Pancreas (tissue), 10 donors: Measurements from ENCODE around the gene SFPQ. TPM values are rescaled to one million over a fixed set of nuclear protein-coding genes. Genes with fewer than 3 reads are reported as not detected.

Source experiments
- ATAC-seq, 4 donors: fragments of 200-7000 bp; cut with Tn5 transposase; one replicate each; pipeline versions ENCODE4 v1.8.0 to v1.9.1; 2020; ENCODE audit warnings: mild to moderate bottlenecking in 4 of 4, moderate library complexity in 4 of 4
- DNase-seq, 6 donors: peaks; one replicate each; pipeline ENCODE4 v3.0.0-alpha.2; 2020
- FAIRE-seq: peaks from 2 replicates; lab custom pipeline; 2012; peaks lifted over from hg19 to GRCh38; lab: Jason Lieb, UNC
- H3K27ac ChIP-seq, 4 donors: fragments of 200-600 bp; sonication (generic); 1 replicate in 3 of 4; 2 replicates in 1 of 4; pipeline versions ENCODE4 v1.5.0 to v1.8.0; 2020
- H3K27me3 ChIP-seq, 4 donors: fragments of 200-600 bp; one replicate each; pipeline ENCODE4 v1.8.0; 2021
- H3K36me3 ChIP-seq, 3 donors: fragments of 200-600 bp; sonication (generic) in 1 of 3; one replicate each; pipeline versions ENCODE4 v1.5.0 to v1.8.0; 2020 to 2021
- H3K4me1 ChIP-seq, 3 donors: fragments of 200-600 bp; one replicate each; pipeline ENCODE4 v1.8.0; 2021
- H3K4me3 ChIP-seq, 4 donors: fragments of 200-600 bp; sonication (generic) in 2 of 4; one replicate each; pipeline versions ENCODE4 v1.5.0 to v1.8.0; 2020 to 2021
- H3K9me3 ChIP-seq, 4 donors: fragments of 200-600 bp; one replicate each; pipeline ENCODE4 v1.8.0; 2021
- WGBS, 2 donors: extraction: QIAGEN DNeasy Blood & Tissue Kit; methylation state at CpG; one replicate each; pipeline ENCODE4 v1.1.7; 2013; 5-methylcytosine and 5-hydroxymethylcytosine counted together
- intact Hi-C, 3 donors: fragments of 100-400 bp; cut with DNase I; formaldehyde crosslinking; loops; one replicate each; pipeline versions ENCODE4 v1.11.1 to v1.14.2; 2022
- polyA plus RNA-seq, 2 donors: library from polyadenylated mRNA; stranded (reverse); fragments of 200-250 nt; gene quantifications; one replicate each; pipeline ENCODE4 v1.2.3, GENCODE V29; 2013
- total RNA-seq, 6 donors: library from RNA; stranded (reverse); fragmentation: NEBNext Ultra II Directional in 4 of 6; extraction: Animal tissue kit (Norgen Biotek cat#: 25700) in 4 of 6; gene quantifications; one replicate each; pipeline versions ENCODE4 v1.2.1 to v1.2.4, GENCODE V29; 2021 to 2023
- TF ChIP-seq, protein P1 (sequence below), 4 donors: fragments of 200-600 bp; sonication (generic) in 3 of 4; IDR thresholded peaks; one replicate each; pipeline versions ENCODE4 v1.5.0 to v1.8.0; 2021; ENCODE audit warnings: antibody characterized with exemption in 4 of 4
- donor health status: healthy with polysubstance abuse.
- donor health status: DM: no; HTN: no; CAD: no; lungs with moderate emphysema.
- donor health status: DM: no; HTN: no; CAD: no.
- donor health status: control.
- donor health status: control.
- donor health status: Bipolar disorder and iron deficiency.
- donor health status: DM: yes; HTN: yes; CAD: no.
- donor health status: DM: no; HTN: no; CAD: no.
- donor health status: DM: no; HTN: no; CAD: no.
- donor health status: DM: yes; HTN: yes; CAD: no.

Gene SFPQ
- total and polyA plus RNA-seq, 8 donors = 63.4 to 267 (median 98.2) TPM

DNA sequence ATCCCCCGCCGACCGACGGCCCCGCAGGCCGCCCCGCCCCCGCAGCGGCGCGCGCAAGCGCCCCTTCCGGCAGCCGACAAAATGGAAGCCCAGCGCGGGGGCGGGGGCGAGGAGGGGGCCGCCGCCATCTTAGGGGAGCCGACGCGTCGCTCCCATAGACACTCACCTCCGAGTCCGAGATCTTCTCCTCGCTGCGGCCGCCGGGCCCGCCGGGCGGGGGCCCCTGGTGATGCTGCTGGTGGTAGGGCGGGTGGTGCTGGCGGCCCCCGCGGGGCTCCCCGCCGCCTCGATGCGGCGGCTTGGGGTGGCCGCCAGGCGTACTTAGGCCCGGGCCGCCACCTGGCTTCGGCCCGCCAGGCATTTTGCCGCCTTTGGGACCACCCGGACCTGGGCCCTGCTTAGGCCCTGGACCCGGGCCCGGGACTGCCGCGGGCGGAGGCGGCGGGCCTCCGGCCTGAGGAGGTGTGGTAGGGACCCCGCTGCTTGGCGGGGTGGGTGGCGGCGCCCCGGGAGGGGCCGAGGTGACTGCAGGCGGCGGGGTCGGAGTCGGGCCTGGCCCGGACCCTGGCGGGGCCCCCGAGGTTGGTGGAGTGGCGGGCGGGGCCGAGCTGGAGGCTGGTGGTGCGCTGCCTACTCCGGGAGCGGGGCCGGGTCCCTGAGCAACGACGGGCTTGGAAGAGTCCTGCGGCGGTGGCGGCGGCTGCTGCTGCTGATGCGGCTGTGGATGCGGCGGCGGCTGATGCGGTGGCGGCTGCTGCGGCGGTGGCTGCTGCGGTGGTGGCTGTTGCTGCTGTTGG is 691 bp downstream of the SFPQ start:
- intact Hi-C loops = loop anchor here in 1 of 3 donors (10.0 kb wide), 1 partner anchor 103 kb away; no protein-coding TSS in a partner anchor
- peak overlapping the region; percentile 99 to 100 (median 100) for H3K4me3 ChIP-seq
- WGBS, 2 donors = 1% methylated on average over 32 to 94 of the region's 94 CpGs
- peak overlapping the region; percentile 96 to 99 (median 97) for H3K27ac ChIP-seq
- H3K9me3 ChIP-seq = no peaks in the 10 kb centered on the region
- peaks cover 18 to 37% (median 31%) of the 10 kb centered on the region in 3 donors for H3K4me1 ChIP-seq
- peak; percentile 67 to 83 (median 76) for ATAC-seq
- TF ChIP-seq, protein P1, sequence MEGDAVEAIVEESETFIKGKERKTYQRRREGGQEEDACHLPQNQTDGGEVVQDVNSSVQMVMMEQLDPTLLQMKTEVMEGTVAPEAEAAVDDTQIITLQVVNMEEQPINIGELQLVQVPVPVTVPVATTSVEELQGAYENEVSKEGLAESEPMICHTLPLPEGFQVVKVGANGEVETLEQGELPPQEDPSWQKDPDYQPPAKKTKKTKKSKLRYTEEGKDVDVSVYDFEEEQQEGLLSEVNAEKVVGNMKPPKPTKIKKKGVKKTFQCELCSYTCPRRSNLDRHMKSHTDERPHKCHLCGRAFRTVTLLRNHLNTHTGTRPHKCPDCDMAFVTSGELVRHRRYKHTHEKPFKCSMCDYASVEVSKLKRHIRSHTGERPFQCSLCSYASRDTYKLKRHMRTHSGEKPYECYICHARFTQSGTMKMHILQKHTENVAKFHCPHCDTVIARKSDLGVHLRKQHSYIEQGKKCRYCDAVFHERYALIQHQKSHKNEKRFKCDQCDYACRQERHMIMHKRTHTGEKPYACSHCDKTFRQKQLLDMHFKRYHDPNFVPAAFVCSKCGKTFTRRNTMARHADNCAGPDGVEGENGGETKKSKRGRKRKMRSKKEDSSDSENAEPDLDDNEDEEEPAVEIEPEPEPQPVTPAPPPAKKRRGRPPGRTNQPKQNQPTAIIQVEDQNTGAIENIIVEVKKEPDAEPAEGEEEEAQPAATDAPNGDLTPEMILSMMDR (IDR thresholded peaks at IDR 0.05) = no peak
- H3K36me3 ChIP-seq = peaks cover 4 to 29% (median 28%) of the 10 kb centered on the region in 3 donors
- no peaks in the 10 kb centered on the region for H3K27me3 ChIP-seq
- no peak for FAIRE-seq
- peak; percentile 81 to 94 (median 86) for DNase-seq

DNA sequence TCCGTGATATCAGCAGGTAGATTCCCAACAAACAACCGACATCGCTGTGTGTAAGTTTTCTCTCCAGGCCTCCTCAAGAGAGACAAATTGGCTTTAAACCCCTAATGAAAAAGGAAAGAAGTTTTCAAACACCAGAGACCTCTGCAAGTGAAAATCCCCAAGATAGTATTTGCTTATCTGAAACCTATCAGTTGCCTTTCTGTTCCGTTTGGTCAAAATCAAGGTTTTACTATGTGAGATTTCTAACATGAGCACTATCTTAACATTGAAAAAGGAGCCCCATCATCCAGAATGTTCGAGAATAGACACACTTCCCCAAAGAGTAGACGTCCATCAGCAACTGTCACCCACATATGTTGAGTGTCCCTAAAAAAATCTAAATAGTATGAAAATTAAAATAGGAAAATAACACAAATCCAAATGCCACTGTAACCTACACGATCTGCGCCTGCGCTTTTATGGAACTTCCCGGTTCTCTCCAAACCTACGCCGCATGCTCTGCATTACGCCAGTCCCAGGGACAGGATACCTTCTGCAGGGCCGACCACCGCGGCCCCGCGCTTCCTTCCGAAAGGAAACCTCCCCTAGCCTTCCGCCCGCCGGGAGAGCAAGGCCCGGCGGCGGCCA is 1.4 kb downstream of the SFPQ start:
- peak overlapping the region; percentile 99 to 100 (median 100) for H3K4me3 ChIP-seq
- intact Hi-C loops = loop anchor here in 1 of 3 donors (10.0 kb wide), 1 partner anchor 103 kb away; no protein-coding TSS in a partner anchor

DNA sequence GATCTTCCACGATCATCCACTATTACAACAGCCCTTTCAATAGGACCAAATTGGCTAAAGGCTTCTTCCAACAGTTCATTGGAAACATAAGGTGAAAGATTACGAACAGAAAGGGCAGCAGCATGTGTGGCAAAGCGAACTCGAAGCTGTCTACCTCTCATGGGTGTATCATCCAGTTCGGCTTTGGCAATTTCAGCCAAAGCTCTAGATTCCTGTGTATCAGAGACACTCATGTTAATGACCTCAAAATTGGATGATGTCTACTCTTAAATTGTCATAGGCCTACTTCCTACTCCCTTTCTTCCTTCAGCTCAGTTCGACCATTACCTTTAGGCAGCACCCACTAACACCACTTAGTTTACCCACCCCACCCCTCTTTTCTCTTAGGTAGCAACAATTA is 2.2 kb downstream of the SFPQ start:
- Histone ChIP-seq H3K9me3 (no peaks in the 10 kb centered on the region), H3K27ac (no peak overlapping the region), H3K27me3 (no peaks in the 10 kb centered on the region), H3K4me3 (peak overlapping the region; percentile 99 to 100 (median 100)), H3K4me1 (peaks cover 19 to 52% (median 37%) of the 10 kb centered on the region in 3 donors), H3K36me3 (peaks cover 7 to 43% (median 42%) of the 10 kb centered on the region in 3 donors)
- no peak for FAIRE-seq
- 3 to 4% methylated on average over 6 of the region's 6 CpGs for WGBS, 2 donors
- DNase-seq = no peak
- TF ChIP-seq, protein P1 (IDR thresholded peaks at IDR 0.05) = no peak
- ATAC-seq = no peak
- intact Hi-C loops = loop anchor here in 1 of 3 donors (10.0 kb wide), 1 partner anchor 104 kb away; no protein-coding TSS in a partner anchor

More for the DNA sequence above, 1.4 kb downstream of the SFPQ start:
- peaks cover 4 to 36% (median 35%) of the 10 kb centered on the region in 3 donors for H3K36me3 ChIP-seq
- peak overlapping the region; percentile 96 to 99 (median 97) for H3K27ac ChIP-seq
- H3K9me3 ChIP-seq = no peaks in the 10 kb centered on the region
- 0 to 1% methylated on average over 24 to 25 of the region's 25 CpGs for WGBS, 2 donors
- no peak for FAIRE-seq
- no peak for DNase-seq
- H3K27me3 ChIP-seq = no peaks in the 10 kb centered on the region
- ATAC-seq = no peak
- peaks cover 18 to 44% (median 33%) of the 10 kb centered on the region in 3 donors for H3K4me1 ChIP-seq
- TF ChIP-seq, protein P1 (IDR thresholded peaks at IDR 0.05) = no peak

DNA sequence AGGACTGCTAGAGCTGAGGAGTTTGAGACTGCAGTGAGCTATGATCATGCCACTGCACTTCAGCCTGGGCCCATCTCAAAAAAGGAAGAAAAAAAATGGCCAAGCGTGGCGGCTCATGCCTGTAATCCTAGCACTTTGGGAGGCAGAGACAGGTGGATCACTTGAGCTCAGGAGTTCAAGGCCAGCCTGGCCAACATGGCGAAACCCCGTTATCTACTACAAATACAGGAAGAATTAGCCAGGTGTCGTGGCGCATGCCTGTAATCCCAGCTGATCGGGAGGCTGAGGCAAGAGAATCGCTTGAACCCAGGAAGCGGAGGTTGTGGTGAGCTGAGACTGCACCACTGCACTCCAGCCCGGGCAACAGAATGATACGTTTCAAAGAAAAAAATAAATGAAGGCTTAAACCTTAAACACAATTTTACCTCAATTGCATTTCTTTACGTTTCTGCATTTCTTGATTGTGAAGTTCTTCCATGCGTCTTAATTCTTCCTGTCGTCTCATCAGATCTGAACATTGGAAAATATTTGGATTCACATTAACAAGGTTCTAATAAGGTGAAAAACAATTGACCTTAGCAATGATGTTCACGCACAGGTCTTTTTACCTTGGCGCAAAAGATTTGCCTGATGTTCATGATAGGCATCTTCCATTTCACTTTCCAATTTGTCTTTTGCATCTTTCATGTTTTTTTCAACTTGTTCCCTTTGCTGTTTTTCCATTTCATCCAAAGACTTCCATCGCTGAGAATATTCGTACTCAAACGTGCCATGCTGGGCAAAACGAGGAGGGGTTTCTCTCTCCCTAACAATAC is 4.2 kb downstream of the SFPQ start:
- DNase-seq (peak in 2 of 6 donors; percentile 18 to 21), ATAC-seq (no peak), FAIRE-seq (no peak)
- 55 to 62% methylated on average over 20 of the region's 20 CpGs for WGBS, 2 donors
- Histone ChIP-seq H3K27me3 (no peaks in the 10 kb centered on the region), H3K36me3 (peaks cover 13 to 63% (median 59%) of the 10 kb centered on the region in 3 donors), H3K4me1 (peaks cover 22 to 59% (median 38%) of the 10 kb centered on the region in 3 donors), H3K9me3 (no peaks in the 10 kb centered on the region), H3K4me3 (peak overlapping the region in 2 of 4 donors; percentile 100), H3K27ac (no peak overlapping the region)
- TF ChIP-seq, protein P1 (IDR thresholded peaks at IDR 0.05) = no peak
- intact Hi-C loops = no loop called here
